RWPE2 (cell line): ENCODE results near the gene GLDC.

Source experiments
- ATAC-seq: fragments of 200-7000 bp; cut with Tn5 transposase; 3 replicates; pipeline ENCODE4 v1.9.1; 2021; ENCODE audit warnings: low read depth
- DNase-seq: peaks from one replicate; pipeline ENCODE4 v3.0.0-alpha.2; 2020; ENCODE audit warnings: low spot score
- H3K27ac ChIP-seq: fragments of 450-650 bp; 2 replicates; pipeline ENCODE4 v1.5.1; 2017; ENCODE audit warnings: mild to moderate bottlenecking; ENCODE audit not compliant: poor library complexity, severe bottlenecking
- H3K27me3 ChIP-seq: fragments of 250-450 bp; sonication (Bioruptor Pico); 2 replicates; pipeline ENCODE4 v1.5.1; 2021; ENCODE audit warnings: mild to moderate bottlenecking, moderate library complexity; ENCODE audit not compliant: insufficient read depth, poor library complexity, severe bottlenecking
- H3K36me3 ChIP-seq: fragments of 250-450 bp; sonication (Bioruptor Pico); 2 replicates; pipeline ENCODE4 v1.5.1; 2020; ENCODE audit warnings: low read depth, mild to moderate bottlenecking, moderate library complexity
- H3K4me1 ChIP-seq: fragments of 250-450 bp; sonication (Bioruptor Pico); 2 replicates; pipeline ENCODE4 v1.5.1; 2021; ENCODE audit warnings: mild to moderate bottlenecking, moderate library complexity; ENCODE audit not compliant: insufficient read depth, poor library complexity, severe bottlenecking
- H3K4me3 ChIP-seq: fragments of 250-450 bp; sonication (Bioruptor Pico); 2 replicates; pipeline ENCODE4 v1.5.1; 2021; ENCODE audit warnings: mild to moderate bottlenecking, moderate library complexity; ENCODE audit not compliant: severe bottlenecking
- H3K9me3 ChIP-seq: fragments of 250-450 bp; sonication (Bioruptor Pico); 2 replicates; pipeline ENCODE4 v1.5.1; 2021; ENCODE audit warnings: mild to moderate bottlenecking, moderate library complexity; ENCODE audit not compliant: severe bottlenecking
- TF ChIP-seq, protein P1 (sequence below): fragments of 450-650 bp; IDR thresholded peaks from one replicate; pipeline ENCODE4 v1.5.1; 2017; ENCODE audit warnings: mild to moderate bottlenecking, moderate library complexity; ENCODE audit not compliant: poor library complexity, severe bottlenecking

Gene GLDC

DNA sequence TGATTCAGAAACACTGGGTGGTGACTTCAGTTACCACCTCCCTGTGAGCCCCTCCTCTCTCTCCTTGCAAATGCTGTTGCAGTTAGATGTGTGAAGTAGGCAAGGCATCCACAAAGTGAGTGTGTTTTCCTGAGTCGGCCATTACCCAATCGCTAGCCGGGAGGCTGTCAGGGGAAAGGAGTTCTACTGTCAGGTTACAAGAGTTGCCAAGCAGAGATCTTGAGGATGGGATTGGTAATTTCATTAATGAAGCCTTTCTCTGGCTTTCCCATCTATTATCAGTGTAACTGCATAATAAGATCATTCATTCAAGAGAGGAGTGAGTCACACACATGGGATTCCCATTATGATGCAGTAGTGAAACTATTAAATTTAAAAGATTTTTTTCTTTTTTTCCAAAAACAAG, 106.9 kb downstream of the GLDC start:
- Histone ChIP-seq H3K27ac (no peak overlapping the region), H3K27me3 (no peaks in the 10 kb centered on the region), H3K4me3 (no peak overlapping the region), H3K36me3 (no peaks in the 10 kb centered on the region), H3K9me3 (no peaks in the 10 kb centered on the region), H3K4me1 (no peaks in the 10 kb centered on the region)
- no peak for DNase-seq
- ATAC-seq, result peak; percentile 17; the same call in 1 of the 3 replicates
- TF ChIP-seq, protein P1, sequence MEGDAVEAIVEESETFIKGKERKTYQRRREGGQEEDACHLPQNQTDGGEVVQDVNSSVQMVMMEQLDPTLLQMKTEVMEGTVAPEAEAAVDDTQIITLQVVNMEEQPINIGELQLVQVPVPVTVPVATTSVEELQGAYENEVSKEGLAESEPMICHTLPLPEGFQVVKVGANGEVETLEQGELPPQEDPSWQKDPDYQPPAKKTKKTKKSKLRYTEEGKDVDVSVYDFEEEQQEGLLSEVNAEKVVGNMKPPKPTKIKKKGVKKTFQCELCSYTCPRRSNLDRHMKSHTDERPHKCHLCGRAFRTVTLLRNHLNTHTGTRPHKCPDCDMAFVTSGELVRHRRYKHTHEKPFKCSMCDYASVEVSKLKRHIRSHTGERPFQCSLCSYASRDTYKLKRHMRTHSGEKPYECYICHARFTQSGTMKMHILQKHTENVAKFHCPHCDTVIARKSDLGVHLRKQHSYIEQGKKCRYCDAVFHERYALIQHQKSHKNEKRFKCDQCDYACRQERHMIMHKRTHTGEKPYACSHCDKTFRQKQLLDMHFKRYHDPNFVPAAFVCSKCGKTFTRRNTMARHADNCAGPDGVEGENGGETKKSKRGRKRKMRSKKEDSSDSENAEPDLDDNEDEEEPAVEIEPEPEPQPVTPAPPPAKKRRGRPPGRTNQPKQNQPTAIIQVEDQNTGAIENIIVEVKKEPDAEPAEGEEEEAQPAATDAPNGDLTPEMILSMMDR, result no peak

- Histone ChIP-seq H3K36me3 (no peaks in the 10 kb centered on the region), H3K4me3 (no peak overlapping the region), H3K27me3 (no peaks in the 10 kb centered on the region), H3K27ac (no peak overlapping the region), H3K9me3 (no peaks in the 10 kb centered on the region), H3K4me1 (no peaks in the 10 kb centered on the region)
- ATAC-seq (no peak), DNase-seq (no peak)
- TF ChIP-seq, protein P1, result no peak
Measured at GRCh38 chr9:6535594-6535993, 109.9 kb downstream of the GLDC start.

- no peak overlapping the region for H3K4me3 ChIP-seq
- DNase-seq (no peak), ATAC-seq (no peak)
- no peak overlapping the region for H3K27ac ChIP-seq
- no peaks in the 10 kb centered on the region for H3K4me1 ChIP-seq
- peaks cover 16% of the 10 kb centered on the region for H3K36me3 ChIP-seq
- TF ChIP-seq, protein P1, result no peak
- H3K9me3 ChIP-seq, result no peaks in the 10 kb centered on the region
- H3K27me3 ChIP-seq, result no peaks in the 10 kb centered on the region
Measured at GRCh38 chr9:6525326-6526045, 120.0 kb downstream of the GLDC start.

DNA sequence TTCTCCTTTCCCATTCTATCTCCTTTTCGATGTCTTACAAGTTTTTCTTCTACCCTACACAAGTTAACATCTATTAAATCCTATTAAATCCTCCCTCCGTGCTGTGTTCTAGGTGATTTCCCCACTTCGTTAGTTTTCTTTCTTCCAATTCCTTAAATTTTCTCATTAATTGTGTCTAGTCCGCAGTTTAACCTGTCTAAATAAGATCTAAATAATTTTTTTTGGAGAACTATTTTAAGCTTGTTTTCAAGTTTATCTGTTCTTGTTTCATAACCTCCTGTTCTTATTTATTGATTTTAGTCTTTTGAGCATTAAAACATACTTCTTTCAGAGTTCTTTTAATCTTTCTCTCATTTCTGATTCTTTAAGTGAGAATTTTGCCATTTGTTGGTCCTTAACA, 123.3 kb downstream of the GLDC start:
- ATAC-seq (no peak), DNase-seq (no peak)
- H3K9me3 ChIP-seq, result no peaks in the 10 kb centered on the region
- H3K27ac ChIP-seq, result no peak overlapping the region
- TF ChIP-seq, protein P1, result no peak
- no peak overlapping the region for H3K4me3 ChIP-seq
- no peaks in the 10 kb centered on the region for H3K27me3 ChIP-seq
- no peaks in the 10 kb centered on the region for H3K4me1 ChIP-seq
- H3K36me3 ChIP-seq, result peaks cover 25% of the 10 kb centered on the region

GRCh38 chr9:6512085-6512657, 133.4 kb downstream of the GLDC start:
- Histone ChIP-seq H3K9me3 (no peaks in the 10 kb centered on the region), H3K4me3 (no peak overlapping the region), H3K27ac (no peak overlapping the region), H3K36me3 (peaks cover 27% of the 10 kb centered on the region), H3K27me3 (no peaks in the 10 kb centered on the region), H3K4me1 (no peaks in the 10 kb centered on the region)
- ATAC-seq (no peak), DNase-seq (no peak)
- TF ChIP-seq, protein P1, result no peak
